Stimulated activated naive B cell treated with anti-CD40 and anti-IgM and Interleukin-4, amounts not matched to agents 10 μg/mL and 1 μg/mL and 100 μg/mL, for 72 hours (primary cell): ENCODE measurements around the gene ANKRD33B.

Experiments used
- ATAC-seq, 2 donors: fragments of 150-1000 bp; cut with Tn5 transposase; replicated peaks; 2 replicates each; pipeline ENCODE4 v1.10.0; 2021; ENCODE audit warnings: moderate library complexity in 1 of 2
- DNase-seq: peaks from one replicate; pipeline ENCODE4 v3.0.0; 2021
- H3K27ac Mint-ChIP-seq: one replicate; pipeline ENCODE4 v1.8.0; 2022; ENCODE audit warnings: mild to moderate bottlenecking, mixed read lengths
- H3K27me3 Mint-ChIP-seq, 2 donors: one replicate each; pipeline ENCODE4 v1.8.0; 2022; ENCODE audit warnings: mixed read lengths in 2 of 2
- H3K36me3 Mint-ChIP-seq, 2 donors: one replicate each; pipeline ENCODE4 v1.8.0; 2022; ENCODE audit warnings: mixed read lengths in 2 of 2, mild to moderate bottlenecking in 1 of 2
- H3K4me1 Mint-ChIP-seq, 2 donors: one replicate each; pipeline ENCODE4 v1.8.0; 2022; ENCODE audit warnings: mixed read lengths in 2 of 2, mild to moderate bottlenecking in 1 of 2
- H3K4me3 Mint-ChIP-seq, 2 donors: one replicate each; pipeline ENCODE4 v1.8.0; 2022; ENCODE audit warnings: mild to moderate bottlenecking in 2 of 2, mixed read lengths in 2 of 2, moderate library complexity in 1 of 2
- H3K9me3 Mint-ChIP-seq, 2 donors: one replicate each; pipeline ENCODE4 v1.8.0; 2022; ENCODE audit warnings: mixed read lengths in 2 of 2, mild to moderate bottlenecking in 1 of 2

The ANKRD33B gene

GRCh38 chr5:10689391-10690081 is 125.7 kb downstream of the ANKRD33B start:
- peak; percentile 71 to 75 for ATAC-seq
- Mint-ChIP-seq H3K4me3 (no peak overlapping the region), H3K9me3 (peaks cover 0 to 4% of the 10 kb centered on the region in 2 donors), H3K4me1 (peaks cover 21 to 27% of the 10 kb centered on the region in 2 donors), H3K27ac (no peak overlapping the region), H3K27me3 (no peaks in the 10 kb centered on the region), H3K36me3 (peaks cover 19 to 52% of the 10 kb centered on the region in 2 donors)
- no peak for DNase-seq

- Mint-ChIP-seq H3K4me1 (peaks cover 19 to 26% of the 10 kb centered on the region in 2 donors), H3K27me3 (no peaks in the 10 kb centered on the region), H3K27ac (no peak overlapping the region), H3K36me3 (peaks cover 17 to 46% of the 10 kb centered on the region in 2 donors), H3K4me3 (no peak overlapping the region), H3K9me3 (peaks cover 0 to 4% of the 10 kb centered on the region in 2 donors)
- DNase-seq (no peak), ATAC-seq (no peak)
Observed at GRCh38 chr5:10690460-10691440, 126.9 kb downstream of the ANKRD33B start.

DNA sequence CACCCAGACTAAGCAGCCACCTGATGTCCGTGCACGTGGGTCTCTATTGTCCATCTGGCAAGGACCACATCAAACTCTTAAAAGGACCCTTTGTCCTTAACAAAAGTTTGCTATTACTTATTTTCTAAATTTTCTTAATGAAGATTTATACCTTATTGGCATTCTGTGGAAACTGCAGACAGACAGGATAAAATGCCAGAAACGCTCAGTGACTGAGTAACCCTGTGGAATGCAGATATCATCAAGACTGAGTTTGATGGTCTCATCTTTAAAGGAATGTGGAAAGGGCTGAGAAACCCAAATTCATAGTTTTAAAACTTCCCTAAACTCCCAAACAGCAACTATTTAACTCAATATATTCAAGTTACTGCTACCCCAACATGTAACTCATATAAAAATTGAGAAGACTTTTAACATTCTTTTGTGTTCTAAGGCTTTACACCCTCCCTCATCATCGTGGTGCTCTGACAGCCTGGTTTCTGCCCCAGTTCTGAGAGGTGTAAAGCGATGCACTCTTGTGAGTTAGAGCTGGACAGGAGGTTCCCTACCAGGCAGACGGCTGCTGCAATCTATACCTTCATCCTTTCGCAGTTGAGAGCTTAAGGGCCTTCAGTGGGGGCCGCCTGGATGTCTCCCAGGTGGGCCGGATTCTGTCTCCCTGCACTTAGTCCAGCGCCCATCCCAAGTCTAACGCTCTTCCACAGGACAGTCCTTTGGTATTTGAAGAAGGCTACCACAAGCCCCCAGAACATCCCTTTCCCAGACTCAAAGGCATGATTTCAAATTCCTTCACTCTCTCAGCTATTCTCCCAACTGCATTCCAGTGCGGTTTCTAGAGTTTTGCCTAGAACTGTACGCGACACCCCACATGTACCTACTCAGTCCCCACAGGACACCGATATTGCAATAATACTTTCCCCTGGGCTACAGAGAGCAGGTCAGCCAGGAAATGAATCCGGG is 128.2 kb downstream of the ANKRD33B start:
- no peak overlapping the region for H3K27ac Mint-ChIP-seq
- H3K4me3 Mint-ChIP-seq: no peak overlapping the region
- no peak for ATAC-seq
- no peak for DNase-seq
- peaks cover 0 to 3% of the 10 kb centered on the region in 2 donors for H3K9me3 Mint-ChIP-seq
- no peaks in the 10 kb centered on the region for H3K27me3 Mint-ChIP-seq
- peaks cover 17 to 34% of the 10 kb centered on the region in 2 donors for H3K36me3 Mint-ChIP-seq
- peaks cover 19 to 38% of the 10 kb centered on the region in 2 donors for H3K4me1 Mint-ChIP-seq

DNA sequence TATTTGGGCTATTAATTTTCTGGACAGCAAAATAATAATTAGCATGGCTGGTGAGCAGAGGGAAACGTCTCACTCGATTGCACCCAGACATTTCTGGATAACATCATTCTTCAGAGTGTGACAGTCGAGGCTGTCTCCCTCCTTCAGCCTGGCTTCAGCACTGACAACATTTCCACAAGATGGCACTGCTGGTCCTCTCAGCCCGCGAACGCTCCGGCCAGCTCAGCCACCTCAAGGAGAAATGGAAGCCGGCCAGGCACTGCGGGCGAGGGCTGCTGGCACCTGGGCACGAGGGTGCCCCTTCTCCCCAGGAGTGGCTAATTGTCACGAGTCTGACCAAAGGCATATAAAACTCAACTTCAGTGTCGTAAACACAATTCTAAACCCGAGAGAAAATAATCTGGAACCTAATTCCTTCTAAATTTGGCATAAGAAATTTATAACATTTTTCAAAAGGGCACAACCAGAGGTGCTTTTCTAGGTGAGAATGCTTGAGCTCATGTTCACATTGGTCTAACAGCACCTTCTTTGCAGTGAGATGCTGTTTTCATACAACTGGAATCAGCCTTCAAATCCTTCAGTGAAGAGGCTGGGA is 131.3 kb downstream of the ANKRD33B start:
- DNase-seq: peak; percentile 56
- peak; percentile 70 to 72 for ATAC-seq
- no peaks in the 10 kb centered on the region for H3K27me3 Mint-ChIP-seq
- H3K4me1 Mint-ChIP-seq: peaks cover 22 to 45% of the 10 kb centered on the region in 2 donors
- H3K27ac Mint-ChIP-seq: peak overlapping the region; percentile 82
- peaks cover 0 to 2% of the 10 kb centered on the region in 2 donors for H3K9me3 Mint-ChIP-seq
- peak overlapping the region in 1 of 2 donors; percentile 46 for H3K4me3 Mint-ChIP-seq
- H3K36me3 Mint-ChIP-seq: peaks cover 23 to 33% of the 10 kb centered on the region in 2 donors

- H3K9me3 Mint-ChIP-seq: peaks cover 0 to 2% of the 10 kb centered on the region in 2 donors
- peaks cover 26 to 31% of the 10 kb centered on the region in 2 donors for H3K36me3 Mint-ChIP-seq
- no peak overlapping the region for H3K4me3 Mint-ChIP-seq
- no peak overlapping the region for H3K27ac Mint-ChIP-seq
- DNase-seq (no peak), ATAC-seq (no peak)
- H3K4me1 Mint-ChIP-seq: peaks cover 23 to 48% of the 10 kb centered on the region in 2 donors
- H3K27me3 Mint-ChIP-seq: no peaks in the 10 kb centered on the region
Observed at GRCh38 chr5:10695759-10696543, 132.1 kb downstream of the ANKRD33B start.

GRCh38 chr5:10699281-10699874 is 135.5 kb downstream of the ANKRD33B start:
- ATAC-seq: peak; percentile 29 to 37
- Mint-ChIP-seq H3K27me3 (no peaks in the 10 kb centered on the region), H3K4me3 (peak overlapping the region; percentile 63 to 77), H3K27ac (peak overlapping the region; percentile 97), H3K36me3 (peaks cover 26 to 34% of the 10 kb centered on the region in 2 donors), H3K4me1 (peaks cover 36 to 76% of the 10 kb centered on the region in 2 donors), H3K9me3 (peaks cover 0 to 2% of the 10 kb centered on the region in 2 donors)
- no peak for DNase-seq

GRCh38 chr5:10699987-10700386 is 136.1 kb downstream of the ANKRD33B start:
- Mint-ChIP-seq H3K36me3 (peaks cover 26 to 32% of the 10 kb centered on the region in 2 donors), H3K27ac (peak overlapping the region; percentile 97), H3K27me3 (no peaks in the 10 kb centered on the region), H3K9me3 (peaks cover 0 to 2% of the 10 kb centered on the region in 2 donors), H3K4me1 (peaks cover 39 to 79% of the 10 kb centered on the region in 2 donors), H3K4me3 (peak overlapping the region; percentile 63 to 77)
- peak; percentile 58 for DNase-seq
- ATAC-seq: peak; percentile 92 to 93

DNA sequence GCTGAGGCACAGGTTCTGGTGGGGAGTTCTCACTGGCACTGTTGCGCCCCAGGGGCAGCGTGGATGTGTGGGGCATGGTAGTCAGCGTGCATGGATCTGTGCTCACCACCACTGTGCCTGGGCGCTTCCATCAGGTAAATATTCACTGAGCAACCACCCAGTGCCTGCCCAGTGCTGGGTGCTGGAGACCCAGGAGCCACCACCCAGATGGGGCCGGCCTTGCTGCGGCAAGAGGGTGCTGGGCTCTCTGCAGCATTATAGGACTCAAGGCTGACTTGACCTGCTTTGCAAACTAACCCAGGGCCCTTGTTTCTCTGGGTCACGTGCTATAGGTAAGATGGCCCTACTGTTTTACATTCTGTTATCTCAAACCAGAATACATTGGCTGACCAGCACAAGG is 136.6 kb downstream of the ANKRD33B start:
- Mint-ChIP-seq H3K27ac (peak overlapping the region; percentile 97), H3K4me3 (peak overlapping the region; percentile 61 to 77), H3K36me3 (peaks cover 28 to 33% of the 10 kb centered on the region in 2 donors), H3K27me3 (no peaks in the 10 kb centered on the region), H3K4me1 (peaks cover 42 to 79% of the 10 kb centered on the region in 2 donors), H3K9me3 (peaks cover 0 to 2% of the 10 kb centered on the region in 2 donors)
- no peak for DNase-seq
- peak; percentile 8 to 11 for ATAC-seq

- Mint-ChIP-seq H3K9me3 (peaks cover 0 to 2% of the 10 kb centered on the region in 2 donors), H3K36me3 (peaks cover 30 to 35% of the 10 kb centered on the region in 2 donors), H3K27ac (no peak overlapping the region), H3K4me1 (peaks cover 41 to 73% of the 10 kb centered on the region in 2 donors), H3K27me3 (no peaks in the 10 kb centered on the region), H3K4me3 (no peak overlapping the region)
- ATAC-seq (no peak), DNase-seq (no peak)
Observed at GRCh38 chr5:10701567-10702039, 137.7 kb downstream of the ANKRD33B start.

GRCh38 chr5:10702040-10702629 is 138.3 kb downstream of the ANKRD33B start:
- peak overlapping the region; percentile 67 for H3K27ac Mint-ChIP-seq
- no peaks in the 10 kb centered on the region for H3K27me3 Mint-ChIP-seq
- no peak for DNase-seq
- peaks cover 0 to 2% of the 10 kb centered on the region in 2 donors for H3K9me3 Mint-ChIP-seq
- H3K4me3 Mint-ChIP-seq: no peak overlapping the region
- no peak for ATAC-seq
- peaks cover 33 to 37% of the 10 kb centered on the region in 2 donors for H3K36me3 Mint-ChIP-seq
- peaks cover 43 to 75% of the 10 kb centered on the region in 2 donors for H3K4me1 Mint-ChIP-seq

DNA sequence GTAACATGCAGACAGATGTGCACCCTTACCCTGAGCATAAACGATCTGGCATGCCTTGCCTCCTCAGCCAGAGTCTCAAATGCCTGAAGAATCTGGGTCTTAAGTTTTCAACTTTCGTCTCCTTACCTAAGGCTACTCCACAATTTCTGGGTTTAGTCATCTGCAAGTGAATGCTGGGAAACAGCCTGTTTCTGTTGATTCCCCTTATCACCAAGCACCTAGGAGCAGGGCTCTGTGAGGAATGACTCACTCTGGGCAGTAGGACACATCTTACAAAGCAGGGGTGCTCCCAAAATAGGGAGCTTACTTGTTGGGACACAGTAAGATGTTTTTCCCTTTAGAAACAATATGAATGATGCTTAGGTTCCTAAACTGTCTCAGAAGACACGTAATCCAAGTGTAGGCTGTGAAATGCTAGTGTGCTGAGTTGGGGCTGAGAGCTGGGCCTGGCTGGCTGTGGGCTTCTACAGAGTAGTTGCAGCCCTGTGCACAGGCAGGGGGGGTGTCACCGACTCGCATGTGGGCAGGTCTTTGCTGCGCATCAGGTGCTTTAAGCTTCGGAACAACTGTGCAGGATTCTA is 139.1 kb downstream of the ANKRD33B start:
- Mint-ChIP-seq H3K9me3 (peaks cover 0 to 2% of the 10 kb centered on the region in 2 donors), H3K27me3 (no peaks in the 10 kb centered on the region), H3K36me3 (peaks cover 37 to 40% of the 10 kb centered on the region in 2 donors), H3K4me1 (peaks cover 47 to 84% of the 10 kb centered on the region in 2 donors), H3K27ac (no peak overlapping the region), H3K4me3 (no peak overlapping the region)
- ATAC-seq: no peak
- no peak for DNase-seq
